NT2/D1 (cell line): ENCODE results near the gene LKAAEAR1.

Experiments
- SUZ12 ChIP-seq: IDR thresholded peaks from 2 replicates; pipeline ENCODE4 v1.6.1; 2011; ENCODE audit not compliant: insufficient read length, insufficient read depth; ENCODE audit errors: extremely low read depth
- YY1 ChIP-seq: IDR thresholded peaks from 2 replicates; pipeline ENCODE4 v1.6.1; 2011; ENCODE audit not compliant: insufficient read length, insufficient read depth
- ZNF274 ChIP-seq: IDR thresholded peaks from 2 replicates; pipeline ENCODE4 v1.6.1; 2011; ENCODE audit warnings: mild to moderate bottlenecking, low read depth, low read length

DNA sequence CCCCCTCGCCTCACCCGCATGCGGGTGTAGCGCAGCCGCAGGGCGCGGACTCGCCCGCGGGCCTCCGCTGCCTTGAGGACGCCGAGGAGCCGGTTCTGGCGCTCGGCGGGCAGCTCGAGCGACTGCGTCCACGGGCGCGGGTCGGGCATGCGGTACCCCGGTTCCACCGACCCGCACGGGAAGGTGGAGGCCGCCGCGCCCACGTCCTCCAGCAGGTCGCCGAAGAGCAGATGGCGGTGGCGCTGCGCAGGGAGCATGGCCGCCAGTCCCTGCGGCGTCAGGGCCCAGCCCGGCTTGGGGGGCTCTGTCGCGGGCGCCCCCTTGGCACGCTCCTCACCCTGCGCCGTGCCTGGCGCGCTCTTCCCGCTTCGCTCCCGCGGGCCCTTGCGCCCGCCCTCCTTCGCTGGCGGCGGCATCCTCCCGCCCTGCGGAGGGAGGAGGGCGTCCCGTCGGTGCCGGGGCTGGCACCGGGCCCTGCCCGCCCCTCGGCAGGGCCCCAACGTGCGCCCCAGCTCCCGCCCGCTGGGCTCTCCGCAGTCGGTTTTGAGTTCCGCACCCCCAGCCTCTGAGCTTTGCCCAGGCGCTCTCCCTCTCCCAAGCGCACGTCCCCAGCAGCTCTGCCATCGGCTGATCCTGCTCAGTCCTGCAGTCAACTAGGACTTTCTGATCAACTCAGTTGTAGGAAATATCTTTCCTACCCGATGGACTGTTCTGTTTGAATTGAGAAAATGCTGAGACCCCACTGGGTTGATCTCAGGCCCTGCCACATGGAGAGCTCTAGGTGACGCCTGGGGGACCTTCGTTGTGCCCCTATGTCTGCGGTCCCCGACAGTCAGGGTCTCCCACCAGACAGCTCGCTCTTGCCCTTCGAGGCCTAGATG, at the start of gene LKAAEAR1:
- TF ChIP-seq ZNF274 (no peak), YY1 (no peak), SUZ12 (no peak)
